Measurements from ENCODE around the gene GNPDA1. TPM values are rescaled to one million over a fixed set of nuclear protein-coding genes. Genes with fewer than 3 reads are reported as not detected.

The GNPDA1 gene
- total RNA-seq, 1 donor from 2014 or later: 20.3 TPM

DNA sequence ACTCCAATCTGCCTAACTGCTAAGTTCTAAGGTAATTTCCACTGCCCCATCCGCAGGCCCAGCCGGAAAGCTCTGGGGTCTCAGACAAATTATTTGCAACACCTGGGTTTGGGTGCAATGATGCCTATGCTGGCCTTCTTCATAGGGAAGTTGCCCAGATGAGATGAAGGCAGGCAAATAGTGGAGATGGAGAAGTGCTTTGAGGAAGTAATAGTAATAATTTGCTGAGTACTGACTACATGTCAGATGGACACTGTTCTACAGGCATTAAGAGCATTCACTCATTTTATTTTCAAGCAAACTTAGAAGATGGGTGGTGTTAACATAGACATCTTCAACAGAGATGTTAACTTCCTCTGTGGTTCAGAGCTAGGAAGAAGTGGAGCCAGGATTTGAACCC is 58.6 kb downstream of the GNPDA1 start:
- no peak for DNase-seq

- no peak for DNase-seq
These were observed 60.8 kb downstream of the GNPDA1 start for GRCh38 chr5:141952020-141952419.

GRCh38 chr5:141951332-141951781 is 61.5 kb downstream of the GNPDA1 start:
- DNase-seq: no peak

Other genes starting within 250 kb of the GNPDA1 start
- 27.0 TPM for gene PCDH1, start 134.6 kb downstream of the GNPDA1 start, total RNA-seq
- gene DELE1, start 89.2 kb downstream of the GNPDA1 start, total RNA-seq: 39.0 TPM
- gene PCDH12, start 54.8 kb downstream of the GNPDA1 start, total RNA-seq: 2.8 TPM
- gene RNF14, start 43.9 kb downstream of the GNPDA1 start, total RNA-seq: 72.1 TPM
- 134 TPM for gene NDFIP1, start 95.8 kb upstream of the GNPDA1 start, total RNA-seq